ENCODE results near the gene ATG16L1.

DNA sequence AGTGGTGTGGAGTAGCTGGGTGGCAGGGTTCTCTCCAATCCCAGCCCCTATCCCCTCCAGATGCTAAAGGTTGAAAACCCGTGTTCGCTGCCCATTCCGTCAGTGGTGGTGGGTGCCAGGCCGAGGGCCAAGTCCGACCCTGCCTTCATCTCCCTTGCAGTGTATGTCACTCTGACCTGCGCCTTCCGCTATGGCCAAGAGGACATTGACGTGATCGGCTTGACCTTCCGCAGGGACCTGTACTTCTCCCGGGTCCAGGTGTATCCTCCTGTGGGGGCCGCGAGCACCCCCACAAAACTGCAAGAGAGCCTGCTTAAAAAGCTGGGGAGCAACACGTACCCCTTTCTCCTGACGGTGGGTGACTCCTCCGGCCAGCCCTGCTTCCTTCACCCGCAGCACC lies 69.0 kb downstream of the ATG16L1 start:
- TF ChIP-seq POLR2A (IDR thresholded peaks at IDR 0.05; ENCODE audit: low read depth, low read length) = no peak
- no peak for TF ChIP-seq EZH2 (IDR thresholded peaks at IDR 0.05; ENCODE audit: borderline replicate concordance, low read depth, low read length, severe bottlenecking)
- TF ChIP-seq, protein P1, sequence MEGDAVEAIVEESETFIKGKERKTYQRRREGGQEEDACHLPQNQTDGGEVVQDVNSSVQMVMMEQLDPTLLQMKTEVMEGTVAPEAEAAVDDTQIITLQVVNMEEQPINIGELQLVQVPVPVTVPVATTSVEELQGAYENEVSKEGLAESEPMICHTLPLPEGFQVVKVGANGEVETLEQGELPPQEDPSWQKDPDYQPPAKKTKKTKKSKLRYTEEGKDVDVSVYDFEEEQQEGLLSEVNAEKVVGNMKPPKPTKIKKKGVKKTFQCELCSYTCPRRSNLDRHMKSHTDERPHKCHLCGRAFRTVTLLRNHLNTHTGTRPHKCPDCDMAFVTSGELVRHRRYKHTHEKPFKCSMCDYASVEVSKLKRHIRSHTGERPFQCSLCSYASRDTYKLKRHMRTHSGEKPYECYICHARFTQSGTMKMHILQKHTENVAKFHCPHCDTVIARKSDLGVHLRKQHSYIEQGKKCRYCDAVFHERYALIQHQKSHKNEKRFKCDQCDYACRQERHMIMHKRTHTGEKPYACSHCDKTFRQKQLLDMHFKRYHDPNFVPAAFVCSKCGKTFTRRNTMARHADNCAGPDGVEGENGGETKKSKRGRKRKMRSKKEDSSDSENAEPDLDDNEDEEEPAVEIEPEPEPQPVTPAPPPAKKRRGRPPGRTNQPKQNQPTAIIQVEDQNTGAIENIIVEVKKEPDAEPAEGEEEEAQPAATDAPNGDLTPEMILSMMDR (IDR thresholded peaks at IDR 0.05; ENCODE audit: extremely low read depth in 1 of 2, insufficient read depth in 1 of 2, low read depth in 1 of 2, low read length in 2 of 2) = no peak
- no peak for TF ChIP-seq GATA2 (IDR thresholded peaks at IDR 0.05; ENCODE audit: insufficient read depth, insufficient read length, low read depth, low read length)
- TF ChIP-seq POLR2AphosphoS5 (IDR thresholded peaks at IDR 0.05; ENCODE audit: insufficient read depth, low read depth, low read length) = no peak
- TF ChIP-seq, protein P2, sequence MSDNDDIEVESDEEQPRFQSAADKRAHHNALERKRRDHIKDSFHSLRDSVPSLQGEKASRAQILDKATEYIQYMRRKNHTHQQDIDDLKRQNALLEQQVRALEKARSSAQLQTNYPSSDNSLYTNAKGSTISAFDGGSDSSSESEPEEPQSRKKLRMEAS (IDR thresholded peaks at IDR 0.05; ENCODE audit: insufficient read depth, insufficient read length) = no peak
- no peak for TF ChIP-seq JUN (IDR thresholded peaks at IDR 0.05; ENCODE audit: borderline replicate concordance, insufficient read depth, insufficient read length, low read depth)
